ENCODE measurements around the gene RAI2.
A peak's percentile ranks its signal among the peaks of the same experiment; 100 is the strongest.

Gene RAI2

GRCh38 chrX:17860811-17861488, at the start of gene RAI2:
Gene RAI2, minus strand, starts transcription at chrX:17861298. Its CDS starts 59,288 bp downstream, at chrX:17802010.
- Histone ChIP-seq H3K27ac (no peak within 1 kb of the TSS), H3K4me3 (ENCODE audit: low read depth, low read length) (peak within 1 kb of the TSS; percentile 22), H3K27me3 (replicated peaks) (peaks cover 9% of the 10 kb centered on the region), H3K36me3 (replicated peaks) (no peaks in the 10 kb centered on the region)
- in situ Hi-C loops (cut with HindIII; ENCODE audit: low pct_ligation_motif_present, low sequenced_read_pairs): no loop called here
- no peak for TF ChIP-seq CTCF (IDR thresholded peaks at IDR 0.05; ENCODE audit: low read depth, low read length, missing control alignments)
- DNase-seq: no peak

- Histone ChIP-seq H3K27me3 (replicated peaks) (no peaks in the 10 kb centered on the region), H3K27ac (no peak overlapping the region), H3K36me3 (replicated peaks) (no peaks in the 10 kb centered on the region), H3K4me3 (ENCODE audit: low read depth, low read length) (no peak overlapping the region)
- in situ Hi-C loops (cut with HindIII; ENCODE audit: low pct_ligation_motif_present, low sequenced_read_pairs): no loop called here
- TF ChIP-seq CTCF (IDR thresholded peaks at IDR 0.05; ENCODE audit: low read depth, low read length, missing control alignments): no peak
- no peak for DNase-seq
Measured at GRCh38 chrX:17888421-17888820, 27.3 kb upstream of the RAI2 start.

- no peaks in the 10 kb centered on the region for H3K27me3 ChIP-seq (replicated peaks)
- H3K36me3 ChIP-seq (replicated peaks): no peaks in the 10 kb centered on the region
- no peak overlapping the region for H3K4me3 ChIP-seq (ENCODE audit: low read depth, low read length)
- no peak for DNase-seq
- no peak overlapping the region for H3K27ac ChIP-seq
- TF ChIP-seq CTCF (IDR thresholded peaks at IDR 0.05; ENCODE audit: low read depth, low read length, missing control alignments): no peak
- in situ Hi-C loops (cut with HindIII; ENCODE audit: low pct_ligation_motif_present, low sequenced_read_pairs): no loop called here
Measured at GRCh38 chrX:17882680-17883079, 21.6 kb upstream of the RAI2 start.

GRCh38 chrX:17878028-17878670, 17.1 kb upstream of the RAI2 start:
- in situ Hi-C loops (cut with HindIII; ENCODE audit: low pct_ligation_motif_present, low sequenced_read_pairs): no loop called here
- Histone ChIP-seq H3K27ac (no peak overlapping the region), H3K36me3 (replicated peaks) (no peaks in the 10 kb centered on the region), H3K27me3 (replicated peaks) (no peaks in the 10 kb centered on the region), H3K4me3 (ENCODE audit: low read depth, low read length) (no peak overlapping the region)
- no peak for TF ChIP-seq CTCF (IDR thresholded peaks at IDR 0.05; ENCODE audit: low read depth, low read length, missing control alignments)
- DNase-seq: no peak

GRCh38 chrX:17876135-17876534, 15.0 kb upstream of the RAI2 start:
- Histone ChIP-seq H3K27me3 (replicated peaks) (no peaks in the 10 kb centered on the region), H3K36me3 (replicated peaks) (no peaks in the 10 kb centered on the region), H3K27ac (no peak overlapping the region), H3K4me3 (ENCODE audit: low read depth, low read length) (no peak overlapping the region)
- no peak for TF ChIP-seq CTCF (IDR thresholded peaks at IDR 0.05; ENCODE audit: low read depth, low read length, missing control alignments)
- no peak for DNase-seq
- in situ Hi-C loops (cut with HindIII; ENCODE audit: low pct_ligation_motif_present, low sequenced_read_pairs): no loop called here
